HG02981 (cell line): ENCODE data around the gene NONO.
"Not testable (repeated sequence)": the region's sequence is repeated elsewhere in the genome, so short reads cannot be mapped to it uniquely, and the experiment has no call there.

Experiments
- ATAC-seq: cut with Tn5 transposase; IDR thresholded peaks from one replicate; pipeline ENCODE4 v1.9.1; 2021; ENCODE audit warnings: mild to moderate bottlenecking, moderate library complexity; ENCODE audit not compliant: unreplicated experiment

The NONO gene

DNA sequence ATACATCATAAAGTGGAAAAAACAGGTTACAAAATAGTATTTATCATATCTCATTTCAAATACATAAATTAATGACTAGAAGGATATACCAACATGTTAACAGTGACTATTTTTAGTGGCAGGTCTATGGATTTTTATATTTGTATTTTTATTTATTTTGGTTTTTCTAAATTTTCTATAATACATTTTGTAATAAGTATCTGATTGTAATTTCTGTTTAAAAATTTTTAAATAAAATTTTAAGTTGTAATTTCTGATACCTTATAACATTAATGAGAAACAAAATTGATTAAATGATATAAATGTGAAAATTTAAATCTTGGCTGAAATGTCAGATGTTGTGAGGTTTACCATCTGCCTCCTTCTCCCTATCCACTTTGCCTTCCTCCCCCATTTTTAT is 2.5 kb downstream of the NONO start:
- ATAC-seq = no peak

DNA sequence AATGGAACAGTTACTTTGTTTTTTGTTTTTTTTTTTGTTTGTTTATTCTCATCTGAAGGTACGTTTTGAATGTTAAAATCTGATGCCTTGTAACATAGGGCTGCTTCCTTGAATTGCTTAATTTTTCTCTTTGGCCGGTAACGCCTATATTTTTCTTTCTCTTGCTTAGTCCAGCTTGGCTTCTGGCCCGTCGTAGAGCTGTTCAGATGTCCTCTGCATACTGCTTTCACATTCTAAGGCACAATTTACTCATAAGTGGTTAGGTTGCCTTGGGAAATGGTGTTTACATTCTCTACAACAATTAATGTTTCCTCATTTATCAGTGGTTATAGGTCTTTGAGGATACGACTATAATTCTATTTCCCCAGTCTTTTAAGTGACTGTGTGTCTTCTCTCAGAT is 7.9 kb downstream of the NONO start:
- no peak for ATAC-seq

DNA sequence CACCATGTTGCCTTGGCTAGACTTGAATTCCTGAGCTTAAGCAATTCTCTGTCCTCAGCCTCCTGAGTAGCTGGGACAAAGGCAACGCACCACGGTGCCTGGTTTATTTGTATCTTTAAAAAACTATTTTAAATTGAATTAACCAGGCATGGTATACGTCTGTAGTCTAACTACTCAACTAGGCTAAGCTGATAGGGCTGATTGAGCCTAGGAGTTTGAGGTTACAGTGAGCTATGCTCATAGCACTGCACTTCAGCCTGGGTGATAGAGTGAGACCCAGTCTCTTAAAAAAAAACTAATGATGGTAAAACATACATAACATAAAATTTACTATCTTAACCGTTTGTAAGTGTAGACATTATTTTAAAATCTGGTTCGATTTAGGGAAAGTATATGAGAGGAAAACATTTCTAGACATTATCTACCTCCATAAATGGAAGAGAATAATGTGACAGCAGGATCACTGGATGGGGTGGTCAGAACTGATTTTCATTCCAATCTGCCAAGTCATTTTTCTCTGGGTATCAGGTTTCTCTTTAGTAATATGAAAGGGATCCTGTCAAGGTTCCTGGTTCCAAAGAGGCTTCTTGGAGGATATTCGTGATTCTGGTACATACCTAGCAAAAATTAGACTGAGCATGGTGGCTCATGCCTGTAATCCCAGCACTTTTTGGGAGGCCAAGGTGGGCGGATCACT is 9.4 kb downstream of the NONO start:
- ATAC-seq = no peak

DNA sequence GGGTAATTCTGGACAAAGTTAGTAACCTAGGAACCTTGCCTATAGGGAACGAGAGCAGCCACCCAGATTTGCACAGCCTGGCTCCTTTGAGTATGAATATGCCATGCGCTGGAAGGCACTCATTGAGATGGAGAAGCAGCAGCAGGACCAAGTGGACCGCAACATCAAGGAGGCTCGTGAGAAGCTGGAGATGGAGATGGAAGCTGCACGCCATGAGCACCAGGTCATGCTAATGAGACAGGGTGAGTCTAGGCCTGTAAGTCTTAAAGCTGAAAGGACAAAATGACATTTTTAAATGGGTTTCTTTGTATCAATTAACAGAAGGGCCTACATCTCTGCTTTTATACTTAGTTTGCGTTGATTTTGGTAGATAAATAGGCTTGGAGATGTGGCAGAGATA is 13.4 kb downstream of the NONO start:
- ATAC-seq = no peak

DNA sequence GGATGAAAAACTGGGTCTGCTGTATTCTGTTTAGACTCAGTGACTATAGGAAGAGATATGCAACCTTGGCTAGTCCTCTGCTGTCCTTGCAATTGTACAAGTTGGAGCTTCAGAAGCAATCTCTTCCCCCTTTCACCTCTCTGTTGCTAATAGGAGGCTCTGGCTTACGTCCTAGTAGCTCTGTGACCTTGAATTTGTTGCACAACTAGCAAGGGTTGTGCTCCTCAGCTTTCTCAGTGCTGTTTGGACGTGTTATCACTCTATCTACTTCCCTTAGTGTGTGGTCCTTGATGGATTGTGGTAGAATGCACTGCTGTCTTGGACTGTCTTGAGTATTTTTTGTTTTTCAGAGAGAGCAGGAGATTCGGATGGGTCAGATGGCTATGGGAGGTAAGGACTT is 14.7 kb downstream of the NONO start:
- ATAC-seq = no peak

DNA sequence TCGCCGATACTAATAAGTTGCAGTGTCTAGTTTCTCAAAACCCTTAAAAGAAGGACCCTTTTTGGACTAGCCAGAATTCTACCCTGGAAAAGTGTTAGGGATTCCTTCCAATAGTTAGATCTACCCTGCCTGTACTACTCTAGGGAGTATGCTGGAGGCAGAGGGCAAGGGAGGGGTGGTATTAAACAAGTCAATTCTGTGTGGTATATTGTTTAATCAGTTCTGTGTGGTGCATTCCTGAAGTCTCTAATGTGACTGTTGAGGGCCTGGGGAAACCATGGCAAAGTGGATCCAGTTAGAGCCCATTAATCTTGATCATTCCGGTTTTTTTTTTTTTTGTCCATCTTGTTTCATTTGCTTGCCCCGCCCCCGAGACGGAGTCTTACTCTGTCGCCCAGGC is 16.6 kb downstream of the NONO start:
- ATAC-seq = not testable (repeated sequence)

DNA sequence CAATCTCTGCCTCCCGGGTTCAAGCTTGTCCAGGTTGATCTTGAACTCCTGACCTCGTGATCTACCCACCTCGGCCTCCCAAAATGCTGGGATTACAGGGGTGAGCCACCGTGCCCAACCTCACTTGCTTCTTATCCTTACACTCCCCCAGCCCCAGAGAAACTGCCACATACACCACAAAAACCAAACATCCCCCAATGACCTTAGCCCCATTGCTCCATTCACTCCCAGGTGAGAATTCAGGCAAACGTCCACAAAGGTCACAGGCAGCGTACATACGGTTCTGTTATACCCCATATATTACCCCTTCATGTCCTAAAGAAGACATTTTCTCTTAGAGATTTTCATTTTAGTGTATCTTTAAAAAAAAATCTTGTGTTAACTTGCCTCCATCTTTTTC is 17.1 kb downstream of the NONO start:
- not testable (repeated sequence) for ATAC-seq

DNA sequence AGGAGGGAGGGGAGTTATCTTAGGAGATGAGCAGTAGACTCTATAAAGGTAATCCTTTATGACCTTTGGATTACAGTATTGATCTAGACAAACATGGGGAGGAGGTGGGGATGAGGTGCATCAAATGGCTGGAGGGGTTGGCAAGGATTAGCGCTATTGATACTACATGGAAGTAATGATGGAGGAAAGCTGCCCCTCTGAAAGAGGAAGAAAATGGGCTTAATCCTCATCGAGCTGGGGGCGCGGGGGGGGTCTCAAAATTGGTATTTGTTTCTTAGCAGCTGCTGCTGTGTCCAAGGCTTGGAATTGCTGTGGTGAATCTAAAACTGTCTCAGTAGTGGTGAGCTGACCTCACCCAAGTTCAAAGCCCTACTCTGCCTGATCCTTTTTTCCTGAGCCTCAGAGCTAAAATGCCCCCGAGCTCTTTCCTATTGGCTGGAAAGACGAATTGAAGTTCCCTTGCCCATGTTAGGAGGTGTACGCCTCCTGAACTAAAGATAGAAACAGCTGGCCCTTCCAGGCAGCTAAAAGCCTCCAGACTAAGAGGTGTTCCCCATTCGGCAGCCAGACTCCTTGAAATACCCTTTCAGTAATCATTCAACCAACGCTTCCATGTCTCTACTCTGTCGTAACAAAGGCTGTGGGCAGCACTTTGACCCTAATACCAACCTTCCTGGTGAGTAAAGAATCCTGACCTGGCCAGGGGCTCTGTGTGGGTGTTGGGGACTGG is 17.9 kb downstream of the NONO start, which contains the start of gene ITGB1BP2:
TSS of gene ITGB1BP2 (plus strand) at position 556 of the 730 bp plus-strand sequence. CDS start at position 613, 57 bp downstream.
- no peak for ATAC-seq

DNA sequence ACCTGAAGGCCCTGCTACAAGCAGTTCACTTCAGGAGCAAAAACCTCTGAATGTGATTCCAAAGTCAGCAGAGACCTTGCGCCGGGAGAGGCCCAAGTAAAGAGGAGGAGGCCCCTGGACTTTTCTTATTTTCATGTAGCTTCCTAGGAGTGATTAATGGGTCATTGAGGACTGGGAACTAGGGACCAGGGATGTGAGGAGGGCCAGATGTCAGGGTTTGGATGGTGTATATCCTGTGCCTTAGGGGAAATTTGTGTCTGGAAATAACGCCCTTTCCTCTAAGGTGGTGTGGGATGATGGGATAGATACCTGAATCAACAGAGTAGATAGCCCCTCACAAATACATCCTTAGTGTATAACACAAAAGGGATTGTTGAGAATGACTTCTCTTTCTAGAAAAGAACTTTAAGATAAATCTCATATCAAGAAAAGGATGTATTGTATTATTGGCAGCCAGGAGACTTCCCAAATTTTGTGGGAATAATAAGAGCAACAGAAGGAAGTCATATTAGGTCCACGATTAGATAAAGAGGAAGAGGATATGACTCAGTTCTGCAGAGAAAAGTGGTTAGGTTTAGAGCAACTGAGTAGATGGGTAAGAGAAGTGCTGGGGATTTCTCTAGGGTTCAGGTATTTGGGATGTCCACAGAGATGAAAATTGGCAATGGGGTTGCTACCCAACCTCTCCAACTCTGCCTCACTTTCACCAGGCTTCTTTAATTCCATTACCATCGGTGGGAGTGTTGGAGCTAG is 19.2 kb downstream of the NONO start:
- ATAC-seq = no peak

DNA sequence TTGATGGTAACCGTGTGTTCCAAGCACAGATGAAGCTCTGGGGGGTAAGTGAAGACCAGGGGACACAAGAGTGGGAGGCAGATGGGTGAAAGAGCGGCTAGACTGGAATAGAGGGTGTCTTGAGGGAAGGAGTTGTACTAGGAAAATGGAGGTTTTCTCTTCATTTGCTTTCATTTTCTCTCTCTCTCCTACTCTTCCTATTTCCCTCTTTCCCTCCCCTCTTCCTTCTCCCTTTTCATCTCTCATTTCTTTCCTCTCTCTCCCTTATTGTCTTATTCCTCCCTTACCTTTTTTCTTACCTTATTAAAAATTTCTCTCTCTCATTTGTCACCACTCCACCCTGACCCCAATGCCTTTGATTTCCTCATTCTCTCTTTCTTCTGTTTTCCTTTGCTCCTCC is 21.1 kb downstream of the NONO start:
- no peak for ATAC-seq

DNA sequence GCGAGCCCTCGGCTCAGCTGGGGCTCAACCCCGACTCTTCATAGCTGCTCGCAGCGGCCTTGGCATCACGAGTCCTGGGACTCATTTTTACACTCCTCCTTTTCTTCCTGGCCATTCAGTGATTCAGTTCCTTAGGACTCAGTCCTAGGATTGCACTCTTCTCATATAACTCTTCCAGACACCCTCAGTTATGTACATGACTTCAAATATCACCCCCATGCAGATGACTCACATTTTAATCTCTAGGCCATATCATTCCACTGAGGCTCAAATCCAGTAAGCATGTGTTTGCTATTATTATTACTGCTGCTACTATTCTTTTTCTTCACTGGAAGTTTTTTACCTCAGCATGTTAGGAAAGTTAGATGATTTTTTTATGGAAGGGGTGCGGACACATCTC is 32.5 kb downstream of the NONO start:
- no peak for ATAC-seq

DNA sequence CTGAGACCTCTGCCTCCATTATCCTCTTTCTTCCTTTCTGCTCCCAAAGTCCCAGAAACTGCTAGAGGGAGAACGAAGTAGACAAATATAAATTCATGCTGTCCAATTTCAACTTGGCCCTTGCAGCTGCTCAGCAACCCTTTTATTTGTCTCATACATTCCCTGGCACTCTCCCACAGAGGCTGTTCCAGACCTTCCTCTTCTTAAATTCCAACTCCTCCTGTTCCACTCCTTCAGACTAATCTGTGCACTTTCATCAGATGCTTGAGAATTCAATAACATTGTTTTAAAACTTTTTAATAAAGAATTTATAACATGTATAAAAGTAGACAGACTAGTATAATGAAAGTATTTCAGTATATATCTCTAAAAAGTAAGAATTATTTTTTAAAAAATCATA is 33.5 kb downstream of the NONO start:
- ATAC-seq = not testable (repeated sequence)

DNA sequence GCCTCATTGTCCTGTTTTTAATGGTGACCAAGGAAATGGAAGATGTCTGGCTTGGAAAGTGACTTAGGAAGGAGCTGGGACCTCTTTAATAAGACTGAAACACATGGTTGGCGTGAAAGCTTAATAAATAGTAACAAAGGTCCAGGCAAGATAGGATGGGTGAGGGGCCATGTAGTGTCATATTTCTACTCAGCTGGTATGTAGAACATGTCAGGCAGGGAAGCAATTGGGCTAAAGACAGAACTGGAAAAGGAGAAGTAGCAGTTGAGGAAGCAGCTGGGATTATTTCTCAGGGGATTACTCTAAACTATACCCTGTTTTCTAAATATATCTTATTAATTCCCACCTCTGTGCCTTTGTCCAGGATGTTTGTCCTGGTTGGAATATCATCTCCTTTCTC is 36.7 kb downstream of the NONO start:
- ATAC-seq = no peak

DNA sequence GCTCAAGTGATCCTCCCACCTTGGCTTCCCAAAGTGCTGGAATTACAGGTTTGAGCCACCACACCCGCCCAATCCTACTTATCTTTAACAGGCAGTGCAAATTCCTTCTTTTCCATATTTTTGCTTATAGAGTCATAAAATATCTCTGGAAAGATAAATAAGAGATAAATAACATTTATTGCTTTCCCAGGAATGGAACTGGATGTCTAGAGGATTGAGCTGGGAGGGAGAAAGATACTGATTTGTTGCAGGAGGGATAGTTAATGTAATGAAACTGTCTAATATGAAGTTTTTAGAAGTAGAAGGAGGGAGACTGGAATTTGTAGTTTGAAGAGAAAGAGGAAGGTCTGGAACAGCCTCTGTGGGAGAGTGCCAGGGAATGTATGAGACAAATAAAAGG is 38.3 kb downstream of the NONO start:
- no peak for ATAC-seq

DNA sequence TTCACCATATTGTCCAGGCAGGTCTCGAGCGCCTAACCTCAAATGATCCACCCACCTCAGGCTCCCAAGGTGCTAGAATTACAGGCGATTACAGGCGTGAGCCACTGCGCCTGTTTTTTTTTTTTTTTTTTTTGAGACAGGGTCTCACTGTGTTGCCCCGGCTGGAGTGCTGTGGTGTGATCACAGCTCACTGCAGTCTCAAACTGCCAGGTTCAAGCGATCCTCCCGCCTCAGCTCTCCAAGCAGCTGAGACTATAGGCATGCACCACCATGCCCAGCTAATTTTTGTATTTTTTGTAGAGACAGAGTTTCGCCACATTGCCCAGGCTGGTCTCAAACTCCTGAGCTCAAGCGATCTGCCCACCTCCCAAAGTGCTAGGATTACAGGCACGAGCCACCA is 41.0 kb downstream of the NONO start:
- not testable (repeated sequence) for ATAC-seq

DNA sequence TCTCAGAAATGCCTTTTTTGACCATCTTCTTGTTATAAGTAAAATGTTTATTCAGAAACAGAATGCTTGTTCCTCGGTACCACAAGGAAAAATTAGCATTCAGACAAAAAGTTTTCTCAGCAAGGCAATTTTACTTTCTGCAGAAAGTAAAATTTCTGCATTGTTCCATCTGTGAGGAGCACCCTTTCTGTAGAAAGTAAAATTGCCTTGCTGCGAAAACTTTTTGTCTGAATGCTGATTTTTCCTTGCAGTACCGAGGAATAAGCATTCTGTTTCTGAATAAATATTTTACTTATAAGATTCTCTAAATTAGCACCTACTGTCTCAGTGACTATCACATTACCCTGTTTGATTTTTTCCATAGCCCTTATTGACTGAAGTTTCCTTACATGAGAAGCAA is 43.0 kb downstream of the NONO start:
- ATAC-seq = no peak

DNA sequence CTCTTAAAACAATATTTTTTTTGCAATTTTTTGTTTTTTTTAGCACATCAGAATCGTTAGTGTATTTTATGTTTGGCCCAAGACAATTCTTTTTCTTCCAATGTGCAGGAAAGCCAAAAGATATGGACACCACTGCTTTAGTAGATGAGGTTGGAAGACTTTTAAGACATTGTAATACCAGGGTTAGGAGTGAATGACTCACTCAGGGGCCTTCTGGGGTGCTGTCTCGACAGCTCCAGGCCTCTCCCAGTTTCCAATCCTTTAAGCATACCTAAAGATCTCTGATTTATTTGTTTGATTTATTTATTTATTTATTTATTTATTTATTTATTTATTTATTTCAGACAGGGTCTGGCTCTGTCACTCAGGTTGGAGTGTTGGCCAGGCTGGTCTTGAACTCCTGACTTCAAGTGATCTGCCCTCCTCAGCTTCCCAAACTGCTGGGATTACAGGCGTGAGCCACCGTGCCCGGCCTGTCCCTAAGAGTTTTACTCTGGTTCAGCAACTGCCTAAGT is 65.8 kb downstream of the NONO start:
- ATAC-seq = not testable (repeated sequence)

DNA sequence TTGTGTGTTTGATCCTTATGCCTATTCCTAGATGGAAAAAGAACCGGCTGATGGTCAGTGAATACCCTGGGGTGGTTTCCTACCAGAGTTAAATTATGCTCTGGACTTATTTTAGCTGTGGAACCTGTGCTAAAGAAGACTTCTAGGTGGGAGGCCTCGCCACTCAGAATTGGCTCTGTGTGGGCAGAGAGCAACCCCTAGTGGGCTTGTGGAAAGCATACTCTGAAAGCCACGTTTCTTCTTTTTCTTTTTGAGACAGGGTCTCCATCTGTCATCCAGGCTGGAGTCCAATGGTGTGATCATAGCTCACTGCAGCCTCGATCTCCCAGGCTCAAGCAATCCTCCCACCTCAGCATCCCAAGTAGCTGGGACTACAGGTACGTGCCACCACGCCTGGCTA is 66.4 kb downstream of the NONO start:
- ATAC-seq = not testable (repeated sequence)
